A673 (cell line): Measurements from ENCODE around the gene CELF4.

Experiments
- CTCF ChIP-seq: fragments of 300-800, 200-600 bp; sonication (generic); conservative IDR thresholded peaks from 2 replicates; pipeline ENCODE4 v1.5.1; 2017; ENCODE audit warnings: low read depth, mild to moderate bottlenecking, antibody characterized with exemption, low read length, moderate library complexity, mixed read lengths
- EZH2 ChIP-seq: fragments of 200-600 bp; sonication (generic); IDR thresholded peaks from 2 replicates; pipeline ENCODE4 v1.6.1; 2017; ENCODE audit warnings: borderline replicate concordance, low read depth, mild to moderate bottlenecking, mixed read lengths, antibody characterized with exemption, low read length; ENCODE audit not compliant: poor library complexity, severe bottlenecking

- TF ChIP-seq EZH2 = no peak
- no peak for TF ChIP-seq CTCF
Observed at GRCh38 chr18:37547196-37547827, 18.3 kb downstream of the CELF4 start.
